HepG2 (cell line): Measurements from ENCODE around the gene WRAP73. TPM values are rescaled to one million over a fixed set of nuclear protein-coding genes. Genes with fewer than 3 reads are reported as not detected.

ENCODE experiments used
- ATAC-seq: fragments of 200-7000 bp; cut with Tn5 transposase; 3 replicates; pipeline ENCODE4 v1.9.1; 2020; ENCODE audit warnings: mild to moderate bottlenecking, moderate library complexity
- BruUV-seq: library from RNA; stranded (reverse); fragments of 400-500 nt; replicated peaks from 2 replicates; lab custom pipeline; 2021; lab: Mats Ljungman, UMichigan
- CTCF ChIA-PET: fragments of 300-600 bp; formaldehyde crosslinking; extraction: SDS; loops from one replicate; lab custom pipeline; 2021; ENCODE audit warnings: low total read pairs, inconsistent platforms, low intra/inter-chr PET ratio; lab: Yijun Ruan, JAX
- POLR2A ChIA-PET: fragments of 350-600 bp; sonication (Branson Sonifier 250); formaldehyde crosslinking; loops from one replicate; lab custom pipeline; 2020; ENCODE audit warnings: antibody characterized with exemption, inconsistent platforms; lab: Yijun Ruan, JAX
- DNase-seq: peaks from one replicate; pipeline ENCODE4 v3.0.0-alpha.2; 2015; ENCODE audit warnings: low spot score
- FAIRE-seq: peaks from 3 replicates; lab custom pipeline; 2011; peaks lifted over from hg19 to GRCh38; lab: Jason Lieb, UNC
- H2AFZ ChIP-seq: one replicate; pipeline ENCODE4 v1.6.1; 2011; ENCODE audit warnings: low read length, inconsistent platforms
- H3K27ac ChIP-seq: fragments of 300-600 bp; 3 replicates; pipeline ENCODE4 v1.8.0; 2011; ENCODE audit warnings: mixed run types, mild to moderate bottlenecking, mixed read lengths, low read length, inconsistent platforms; ENCODE audit not compliant: insufficient read depth; ENCODE audit errors: extremely low read length
- H3K27me3 ChIP-seq, 2 experiments: fragments of 200-600 bp in 1 of 2; 2 replicates in 1 of 2; 3 replicates in 1 of 2; pipeline versions ENCODE4 v1.6.0 to v1.8.0; 2011; ENCODE audit warnings: low read length in 2 of 2, mild to moderate bottlenecking in 2 of 2, moderate library complexity in 2 of 2, inconsistent platforms in 1 of 2; ENCODE audit not compliant: insufficient read depth in 2 of 2, control insufficient read depth in 1 of 2
- H3K36me3 ChIP-seq, 2 experiments: fragments of 200-600 bp in 1 of 2; replicated peaks in 1 of 2; 2 replicates in 1 of 2; 3 replicates in 1 of 2; pipeline versions ENCODE4 v1.5.1 to v1.8.0; 2011; ENCODE audit warnings: low read length in 2 of 2, inconsistent platforms in 1 of 2; ENCODE audit not compliant: insufficient read depth in 2 of 2, control insufficient read depth in 1 of 2
- H3K4me1 ChIP-seq: 2 replicates; pipeline ENCODE4 v1.5.1; 2012; ENCODE audit warnings: low read length, inconsistent platforms; ENCODE audit not compliant: insufficient read depth
- H3K4me2 ChIP-seq: 2 replicates; pipeline ENCODE4 v1.6.0; 2011; ENCODE audit warnings: low read depth, low read length, inconsistent platforms
- H3K4me3 ChIP-seq, 3 experiments: fragments of 200-600 bp in 1 of 3; sonication (generic), shearing (Covaris generic) in 1 of 3; replicated peaks in 1 of 3; 2 replicates each; pipeline ENCODE4 v1.5.1; 2011 to 2016; ENCODE audit warnings: low read length in 3 of 3, inconsistent platforms in 2 of 3, low read depth in 2 of 3, mild to moderate bottlenecking in 2 of 3, control low read depth in 1 of 3, mixed read lengths in 1 of 3; ENCODE audit not compliant: insufficient read depth in 1 of 3
- H3K79me2 ChIP-seq: one replicate; pipeline ENCODE4 v1.6.1; 2011; ENCODE audit warnings: low read length, inconsistent platforms; ENCODE audit not compliant: insufficient read depth
- H3K9ac ChIP-seq: 2 replicates; pipeline ENCODE4 v1.6.0; 2011; ENCODE audit warnings: mild to moderate bottlenecking, low read depth, low read length, inconsistent platforms; ENCODE audit not compliant: insufficient read depth
- H3K9me3 ChIP-seq: 2 replicates; pipeline ENCODE4 v1.5.1; 2012; ENCODE audit warnings: mild to moderate bottlenecking, low read length
- H4K20me1 ChIP-seq: 2 replicates; pipeline ENCODE4 v1.6.0; 2011; ENCODE audit warnings: inconsistent platforms, mild to moderate bottlenecking, low read length, moderate library complexity; ENCODE audit not compliant: insufficient read depth
- GATAD2A ChIP-seq: IDR thresholded peaks from 2 replicates; pipeline ENCODE4 v1.6.1; 2016
- HMG20B ChIP-seq: conservative IDR thresholded peaks from 2 replicates; pipeline ENCODE4 v1.6.1; 2016; ENCODE audit warnings: missing genetic modification reagents, missing compliant biosample characterization
- NR2C2 ChIP-seq: sonication (generic); formaldehyde crosslinking; IDR thresholded peaks from 2 replicates; pipeline ENCODE4 v1.4.0; 2020; ENCODE audit warnings: missing genetic modification reagents, mild to moderate bottlenecking, moderate library complexity, borderline replicate concordance
- NR2F1 ChIP-seq, 2 experiments: fragments of 450-650 bp in 1 of 2; formaldehyde crosslinking in 1 of 2; IDR thresholded peaks; 2 replicates each; pipeline versions ENCODE4 v1.5.0 to v1.6.1; 2016 to 2020; ENCODE audit warnings: mild to moderate bottlenecking in 1 of 2, missing compliant biosample characterization in 1 of 2, missing genetic modification reagents in 1 of 2, moderate library complexity in 1 of 2
- PCBP2 ChIP-seq: fragments of 200-400 bp; formaldehyde crosslinking; optimal IDR thresholded peaks from 2 replicates; pipeline ENCODE3; 2018; ENCODE audit warnings: low read length, low read depth; ENCODE audit not compliant: poor library complexity, severe bottlenecking
- RARA ChIP-seq: IDR thresholded peaks from 2 replicates; pipeline ENCODE4 v1.6.1; 2016; ENCODE audit warnings: missing genetic modification reagents, missing compliant biosample characterization
- RNF2 ChIP-seq: fragments of 450-650 bp; conservative IDR thresholded peaks from 2 replicates; pipeline ENCODE4 v1.6.1; 2016; ENCODE audit warnings: low read depth
- TCF7L2 ChIP-seq: IDR thresholded peaks from 2 replicates; pipeline ENCODE4 v1.6.1; 2011; ENCODE audit warnings: mild to moderate bottlenecking, low read depth, low read length, moderate library complexity
- ZFP90 ChIP-seq: sonication (generic); formaldehyde crosslinking; IDR thresholded peaks from 2 replicates; pipeline ENCODE4 v1.8.0; 2022; ENCODE audit warnings: missing genetic modification reagents, mild to moderate bottlenecking, inconsistent platforms, borderline replicate concordance
- ZIK1 ChIP-seq: sonication (generic); formaldehyde crosslinking; IDR thresholded peaks from 2 replicates; pipeline ENCODE4 v1.5.0; 2020; ENCODE audit warnings: mild to moderate bottlenecking, low read depth, missing genetic modification reagents, borderline replicate concordance
- ZNF124 ChIP-seq: sonication (generic); formaldehyde crosslinking; IDR thresholded peaks from 2 replicates; pipeline ENCODE4 v1.4.0; 2020; ENCODE audit warnings: missing genetic modification reagents
- ZNF225 ChIP-seq: sonication (generic); formaldehyde crosslinking; IDR thresholded peaks from 2 replicates; pipeline ENCODE4 v1.4.0; 2020; ENCODE audit warnings: mild to moderate bottlenecking, missing genetic modification reagents
- ZNF282 ChIP-seq: fragments of 450-650 bp; IDR thresholded peaks from 2 replicates; pipeline ENCODE4 v1.6.1; 2018; ENCODE audit not compliant: partially characterized antibody
- ZNF335 ChIP-seq: sonication (generic); formaldehyde crosslinking; IDR thresholded peaks from 2 replicates; pipeline ENCODE4 v1.4.0; 2020; ENCODE audit warnings: missing genetic modification reagents
- ZNF562 ChIP-seq: sonication (generic); formaldehyde crosslinking; IDR thresholded peaks from 2 replicates; pipeline ENCODE4 v1.8.0; 2022; ENCODE audit warnings: missing genetic modification reagents, borderline replicate concordance
- ZNF567 ChIP-seq: sonication (generic); formaldehyde crosslinking; IDR thresholded peaks from 2 replicates; pipeline ENCODE4 v1.8.1; 2023; ENCODE audit warnings: mild to moderate bottlenecking, missing genetic modification reagents, borderline replicate concordance
- ZNF589 ChIP-seq: sonication (generic); formaldehyde crosslinking; conservative IDR thresholded peaks from 2 replicates; pipeline ENCODE4 v1.8.0; 2022; ENCODE audit warnings: mild to moderate bottlenecking, moderate library complexity, missing genetic modification reagents
- ZNF629 ChIP-seq: sonication (generic); formaldehyde crosslinking; conservative IDR thresholded peaks from 2 replicates; pipeline ENCODE4 v1.5.0; 2020; ENCODE audit warnings: missing genetic modification reagents
- ZNF878 ChIP-seq: sonication (generic); formaldehyde crosslinking; IDR thresholded peaks from 2 replicates; pipeline ENCODE4 v1.8.1; 2023; ENCODE audit warnings: mild to moderate bottlenecking, missing genetic modification reagents, moderate library complexity
- WGBS: methylation state at CpG from one replicate; pipeline ENCODE4 v1.1.6; 2017; ENCODE audit warnings: low lambda C conversion rate; 5-methylcytosine and 5-hydroxymethylcytosine counted together
- in situ Hi-C: cut with HindIII; loops from 2 replicates; pipeline ENCODE4 v1.10.0; 2017; ENCODE audit warnings: low pct_unique_long_range_greater_than_20kb; ENCODE audit not compliant: extremely low pct_ligation_motif_present
- intact Hi-C: fragments of 100-400 bp; cut with micrococcal nuclease; formaldehyde crosslinking; loops from one replicate; pipeline ENCODE4 v1.10.0; 2022; ENCODE audit not compliant: unreplicated experiment
- polyA plus RNA-seq, 8 experiments: library from polyadenylated mRNA; depleted of rRNA in 3 of 8; stranded (reverse) in 7 of 8; unstranded in 1 of 8; fragments of >200 nt; fragmentation: Illumina TruSeq in 4 of 8; extraction: Trizol in 4 of 8; gene quantifications; 2 replicates each; pipeline versions ENCODE4 v1.2.1 to v1.2.3, GENCODE V29; 2011 to 2016; ENCODE audit warnings: low read depth in 4 of 8, missing spikeins in 1 of 8, mixed read lengths in 1 of 8; ENCODE audit not compliant: insufficient read depth in 1 of 8
- total RNA-seq, 5 experiments: library from RNA; depleted of rRNA; stranded (reverse); fragments of >200 nt; fragmentation: Illumina TruSeq; extraction: Trizol; gene quantifications; 2 replicates each; pipeline ENCODE4 v1.2.3, GENCODE V29; 2016; ENCODE audit warnings: low read depth in 1 of 5
- TF ChIP-seq, protein P1 (sequence below): sonication (generic); formaldehyde crosslinking; IDR thresholded peaks from 2 replicates; pipeline ENCODE4 v1.8.0; 2022; ENCODE audit warnings: mild to moderate bottlenecking, missing genetic modification reagents, borderline replicate concordance
- TF ChIP-seq, protein P2 (sequence below): sonication (generic); formaldehyde crosslinking; IDR thresholded peaks from 2 replicates; pipeline ENCODE4 v1.4.0; 2020; ENCODE audit warnings: missing genetic modification reagents, borderline replicate concordance

The WRAP73 gene
- total and polyA plus RNA-seq, 2 of the 13 experiments (the other 11 are each of a cell fraction or from before 2014, with no cell fraction given), result 18.1 to 40.4 TPM

DNA sequence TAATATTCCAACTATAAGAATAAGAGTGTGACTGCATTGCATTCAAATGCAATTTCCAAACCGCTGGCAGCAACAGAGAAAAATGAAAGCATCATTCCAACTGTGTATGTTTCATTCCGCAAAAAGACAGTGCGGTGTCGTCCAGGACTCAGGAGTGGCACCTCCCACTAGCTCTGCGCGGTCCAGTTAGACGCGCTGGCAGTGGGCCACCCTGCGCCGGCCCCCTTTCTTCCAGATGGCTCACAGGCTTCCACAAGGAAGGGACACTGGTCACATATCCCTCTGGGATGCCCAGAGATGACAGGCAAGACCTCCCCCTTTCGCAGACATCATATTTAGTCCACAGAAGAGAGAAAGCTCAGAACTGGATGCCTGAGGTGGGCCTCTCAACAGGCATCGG is 11.9 kb downstream of the WRAP73 start:
- in situ Hi-C loops, result no loop called here

DNA sequence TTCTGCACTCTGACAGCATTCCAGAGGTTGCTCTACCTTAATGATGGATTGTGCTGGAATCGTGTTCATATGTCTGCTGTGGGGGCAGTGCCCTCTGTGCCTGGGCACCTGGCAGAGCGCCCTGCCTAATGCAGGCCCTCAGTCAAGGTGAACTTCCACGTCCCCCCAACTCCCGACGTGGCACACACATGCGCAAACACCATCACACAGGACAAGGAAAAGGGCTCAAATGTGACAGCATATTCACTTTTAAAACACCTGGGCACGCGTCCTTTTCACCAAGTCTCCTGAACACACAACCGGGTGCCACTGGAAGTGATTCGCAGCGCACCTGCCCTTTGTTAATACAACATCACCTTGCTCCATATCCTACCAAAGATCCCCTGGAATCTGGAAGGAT is 13.4 kb downstream of the WRAP73 start:
- no peak for FAIRE-seq

More for the DNA sequence above, 11.9 kb downstream of the WRAP73 start:
- DNase-seq (no peak), FAIRE-seq (no peak), ATAC-seq (no peak)
- Histone ChIP-seq H3K4me3 (no peak overlapping the region), H3K27me3 (no peaks in the 10 kb centered on the region), H3K79me2 (no peaks in the 10 kb centered on the region), H3K4me1 (no peaks in the 10 kb centered on the region), H3K9ac (no peak overlapping the region), H3K36me3 (peaks cover 16 to 51% of the 10 kb centered on the region in 2 experiments; a peak in 4 of 5 replicates), H4K20me1 (no peaks in the 10 kb centered on the region), H2AFZ (no peak overlapping the region), H3K9me3 (no peaks in the 10 kb centered on the region), H3K27ac (no peak overlapping the region), H3K4me2 (no peak overlapping the region)
- POLR2A ChIA-PET, result interaction anchor here (0.9 kb wide), 1 partner anchor 12 kb away, joined by 3 read pairs; no protein-coding TSS in a partner anchor
- intact Hi-C loops, result no loop called here
- no TSS peak for BruUV-seq
- CTCF ChIA-PET, result no interaction called here
- WGBS, result 95% methylated on average over 11 of the region's 12 CpGs
- TF ChIP-seq NR2C2 (CRISPR knock-in tag), result no peak
- no peak for TF ChIP-seq RARA (CRISPR knock-in tag)
- TF ChIP-seq HMG20B, result no peak
- TF ChIP-seq RNF2, result no peak
- TF ChIP-seq ZNF589 (CRISPR knock-in tag), result no peak
- no peak for TF ChIP-seq PCBP2
- no peak for TF ChIP-seq ZNF225 (CRISPR knock-in tag)
- no peak for TF ChIP-seq ZIK1 (CRISPR knock-in tag)
- TF ChIP-seq, protein P1, sequence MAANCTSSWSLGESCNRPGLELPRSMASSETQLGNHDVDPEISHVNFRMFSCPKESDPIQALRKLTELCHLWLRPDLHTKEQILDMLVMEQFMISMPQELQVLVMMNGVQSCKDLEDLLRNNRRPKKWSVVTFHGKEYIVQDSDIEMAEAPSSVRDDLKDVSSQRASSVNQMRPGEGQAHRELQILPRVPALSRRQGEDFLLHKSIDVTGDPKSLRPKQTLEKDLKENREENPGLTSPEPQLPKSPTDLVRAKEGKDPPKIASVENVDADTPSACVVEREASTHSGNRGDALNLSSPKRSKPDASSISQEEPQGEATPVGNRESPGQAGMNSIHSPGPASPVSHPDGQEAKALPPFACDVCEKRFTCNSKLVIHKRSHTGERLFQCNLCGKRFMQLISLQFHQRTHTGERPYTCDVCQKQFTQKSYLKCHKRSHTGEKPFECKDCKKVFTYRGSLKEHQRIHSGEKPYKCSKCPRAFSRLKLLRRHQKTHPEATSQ (CRISPR knock-in tag), result no peak
- no peak for TF ChIP-seq ZNF878 (CRISPR knock-in tag)
- TF ChIP-seq ZNF629 (CRISPR knock-in tag), result no peak
- no peak for TF ChIP-seq ZNF567 (CRISPR knock-in tag)
- TF ChIP-seq ZNF124 (CRISPR knock-in tag), result no peak
- no peak for TF ChIP-seq ZFP90 (CRISPR knock-in tag)
- no peak for TF ChIP-seq GATAD2A (CRISPR knock-in tag)
- TF ChIP-seq TCF7L2, result no peak

More for the DNA sequence above, 13.4 kb downstream of the WRAP73 start:
- TF ChIP-seq, protein P2, sequence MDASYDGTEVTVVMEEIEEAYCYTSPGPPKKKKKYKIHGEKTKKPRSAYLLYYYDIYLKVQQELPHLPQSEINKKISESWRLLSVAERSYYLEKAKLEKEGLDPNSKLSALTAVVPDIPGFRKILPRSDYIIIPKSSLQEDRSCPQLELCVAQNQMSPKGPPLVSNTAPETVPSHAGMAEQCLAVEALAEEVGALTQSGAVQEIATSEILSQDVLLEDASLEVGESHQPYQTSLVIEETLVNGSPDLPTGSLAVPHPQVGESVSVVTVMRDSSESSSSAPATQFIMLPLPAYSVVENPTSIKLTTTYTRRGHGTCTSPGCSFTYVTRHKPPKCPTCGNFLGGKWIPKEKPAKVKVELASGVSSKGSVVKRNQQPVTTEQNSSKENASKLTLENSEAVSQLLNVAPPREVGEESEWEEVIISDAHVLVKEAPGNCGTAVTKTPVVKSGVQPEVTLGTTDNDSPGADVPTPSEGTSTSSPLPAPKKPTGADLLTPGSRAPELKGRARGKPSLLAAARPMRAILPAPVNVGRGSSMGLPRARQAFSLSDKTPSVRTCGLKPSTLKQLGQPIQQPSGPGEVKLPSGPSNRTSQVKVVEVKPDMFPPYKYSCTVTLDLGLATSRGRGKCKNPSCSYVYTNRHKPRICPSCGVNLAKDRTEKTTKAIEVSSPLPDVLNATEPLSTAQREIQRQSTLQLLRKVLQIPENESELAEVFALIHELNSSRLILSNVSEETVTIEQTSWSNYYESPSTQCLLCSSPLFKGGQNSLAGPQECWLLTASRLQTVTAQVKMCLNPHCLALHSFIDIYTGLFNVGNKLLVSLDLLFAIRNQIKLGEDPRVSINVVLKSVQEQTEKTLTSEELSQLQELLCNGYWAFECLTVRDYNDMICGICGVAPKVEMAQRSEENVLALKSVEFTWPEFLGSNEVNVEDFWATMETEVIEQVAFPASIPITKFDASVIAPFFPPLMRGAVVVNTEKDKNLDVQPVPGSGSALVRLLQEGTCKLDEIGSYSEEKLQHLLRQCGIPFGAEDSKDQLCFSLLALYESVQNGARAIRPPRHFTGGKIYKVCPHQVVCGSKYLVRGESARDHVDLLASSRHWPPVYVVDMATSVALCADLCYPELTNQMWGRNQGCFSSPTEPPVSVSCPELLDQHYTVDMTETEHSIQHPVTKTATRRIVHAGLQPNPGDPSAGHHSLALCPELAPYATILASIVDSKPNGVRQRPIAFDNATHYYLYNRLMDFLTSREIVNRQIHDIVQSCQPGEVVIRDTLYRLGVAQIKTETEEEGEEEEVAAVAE (CRISPR knock-in tag), result no peak
- TF ChIP-seq ZNF335 (CRISPR knock-in tag), result no peak
- TF ChIP-seq NR2F1 (CRISPR knock-in tag; IDR thresholded peaks at IDR 0.05), result no peak
- no peak for TF ChIP-seq ZNF562 (CRISPR knock-in tag)
- TF ChIP-seq ZNF282, result no peak
- WGBS, result 95% methylated on average over 11 of the region's 11 CpGs
- DNase-seq (no peak), ATAC-seq (no peak)
- Histone ChIP-seq H3K9me3 (no peaks in the 10 kb centered on the region), H3K4me2 (no peak overlapping the region), H3K9ac (no peak overlapping the region), H3K4me1 (no peaks in the 10 kb centered on the region), H4K20me1 (no peaks in the 10 kb centered on the region), H3K36me3 (peaks cover 15 to 54% of the 10 kb centered on the region in 2 experiments; a peak in 4 of 5 replicates), H2AFZ (no peak overlapping the region), H3K27me3 (no peaks in the 10 kb centered on the region), H3K27ac (no peak overlapping the region), H3K4me3 (no peak overlapping the region), H3K79me2 (no peaks in the 10 kb centered on the region)
- in situ Hi-C loops (no loop called here), intact Hi-C loops (no loop called here)
- ChIA-PET POLR2A (no interaction called here), CTCF (no interaction called here)
- BruUV-seq, result no TSS peak
